Measurements from ENCODE around the gene SIPA1L2. TPM values are rescaled to one million over a fixed set of nuclear protein-coding genes. Genes with fewer than 3 reads are reported as not detected.

Gene SIPA1L2
- total and polyA plus RNA-seq, 2 of the 4 experiments (the other 2 are of a cell fraction), result 7.1 to 13.4 TPM

- no peak for DNase-seq
- no peak overlapping the region for H4K5ac ChIP-seq (ENCODE audit: low read depth, low read length)
- ATAC-seq (ENCODE audit: low read depth), result no peak
- H3K79me1 ChIP-seq (ENCODE audit: low read depth in 1 of 2, low read length in 2 of 2), result peaks cover 13 to 33% of the 10 kb centered on the region in 2 experiments
- no peaks in the 10 kb centered on the region; the same call in 1 of the 2 replicates for H3K36me3 ChIP-seq (ENCODE audit: control insufficient read depth, insufficient read depth, low read length)
- 80% methylated on average over 1 of the region's 12 CpGs; no CpG with 5 or more reads in 1 of the 2 experiments for WGBS, 2 experiments (ENCODE audit: extremely low coverage in 2 of 2, insufficient read length in 1 of 2)
- no peak overlapping the region for H3K27ac ChIP-seq (ENCODE audit: insufficient read depth, low read length)
- intact Hi-C loops (cut with micrococcal nuclease) (no loop called here), in situ Hi-C loops (cut with MboI; ENCODE audit: low sequenced_read_pairs) (no loop called here), dilution Hi-C loops (cut with HindIII; ENCODE audit: low sequenced_read_pairs, unreplicated experiment) (no loop called here)
- ChIA-PET CTCF (no interaction called here), POLR2A (ENCODE audit: unreplicated experiment) (no interaction called here)
- no peak overlapping the region for H3K4ac ChIP-seq (ENCODE audit: low read depth, low read length)
- H2AK5ac ChIP-seq (ENCODE audit: low read depth, low read length), result no peak overlapping the region
- no peak overlapping the region for H3K18ac ChIP-seq (ENCODE audit: low read depth, low read length)
- H2AK9ac ChIP-seq (replicated peaks; ENCODE audit: low read depth, low read length, poor library complexity), result no peak overlapping the region
- H2AFZ ChIP-seq (replicated peaks; ENCODE audit: low read length, poor library complexity), result no peak overlapping the region
- TF ChIP-seq MAZ (IDR thresholded peaks at IDR 0.05; ENCODE audit: borderline replicate concordance, low read depth, low read length) (no peak), CEBPB (IDR thresholded peaks at IDR 0.05; ENCODE audit: low read depth, low read length) (no peak), CHD1 (IDR thresholded peaks at IDR 0.05; ENCODE audit: low read depth, low read length) (no peak), CTCF (conservative IDR thresholded peaks at IDR 0.05; ENCODE audit: low read depth, low read length) (no peak)
- H2BK20ac ChIP-seq (ENCODE audit: low read depth, low read length), result no peak overlapping the region
- no peak overlapping the region for H3K4me2 ChIP-seq (ENCODE audit: low read depth, low read length)
- H4K8ac ChIP-seq (ENCODE audit: low read depth in 2 of 2, low read length in 2 of 2), result no peak overlapping the region
- peaks cover 17% of the 10 kb centered on the region; the same call in 1 of the 2 replicates for H3K9me1 ChIP-seq (ENCODE audit: insufficient read depth, low read length)
- BruUV-seq (replicated peaks), result no TSS peak
- peaks cover 14% of the 10 kb centered on the region for H3K4me1 ChIP-seq (ENCODE audit: control insufficient read depth, insufficient read depth, low read length)
- H3K27me3 ChIP-seq (ENCODE audit: control insufficient read depth, insufficient read depth, low read length), result no peaks in the 10 kb centered on the region
- no peak overlapping the region for H4K91ac ChIP-seq (ENCODE audit: insufficient read depth, low read depth, low read length)
- H2BK120ac ChIP-seq (ENCODE audit: low read depth, low read length), result no peak overlapping the region
- no peak overlapping the region for H2BK5ac ChIP-seq (ENCODE audit: low read depth, low read length, poor library complexity, severe bottlenecking)
- no peak overlapping the region for H3K14ac ChIP-seq (replicated peaks; ENCODE audit: low read depth, low read length)
- H3K4me3 ChIP-seq (ENCODE audit: insufficient read depth, low read depth, low read length), result no peak overlapping the region
- no peaks in the 10 kb centered on the region; the same call in 1 of the 2 replicates for H4K20me1 ChIP-seq (ENCODE audit: insufficient read depth, low read length)
- H3K9ac ChIP-seq (ENCODE audit: low read depth, low read length), result no peak overlapping the region
- H3K9me3 ChIP-seq (ENCODE audit: control insufficient read depth, insufficient read depth, low read length), result no peaks in the 10 kb centered on the region
- H3K23ac ChIP-seq (ENCODE audit: low read depth, low read length), result no peak overlapping the region
- H2BK15ac ChIP-seq (ENCODE audit: low read depth, low read length), result no peak overlapping the region
- no peak overlapping the region for H3K56ac ChIP-seq (ENCODE audit: extremely low read depth, insufficient read depth, low read length)
Observed at GRCh38 chr1:232594768-232595698, 34.9 kb downstream of the SIPA1L2 start.

All from IMR-90 (cell line).